ENCODE results near the gene AFAP1L2.
A peak's percentile ranks its signal among the peaks of the same experiment; 100 is the strongest.

The AFAP1L2 gene

GRCh38 chr10:114402233-114402632, 2.1 kb downstream of the AFAP1L2 start:
- H3K4me3 ChIP-seq (ENCODE audit: low read length), result no peak overlapping the region
- DNase-seq (ENCODE audit: low read depth), result no peak
- TF ChIP-seq, protein P1, sequence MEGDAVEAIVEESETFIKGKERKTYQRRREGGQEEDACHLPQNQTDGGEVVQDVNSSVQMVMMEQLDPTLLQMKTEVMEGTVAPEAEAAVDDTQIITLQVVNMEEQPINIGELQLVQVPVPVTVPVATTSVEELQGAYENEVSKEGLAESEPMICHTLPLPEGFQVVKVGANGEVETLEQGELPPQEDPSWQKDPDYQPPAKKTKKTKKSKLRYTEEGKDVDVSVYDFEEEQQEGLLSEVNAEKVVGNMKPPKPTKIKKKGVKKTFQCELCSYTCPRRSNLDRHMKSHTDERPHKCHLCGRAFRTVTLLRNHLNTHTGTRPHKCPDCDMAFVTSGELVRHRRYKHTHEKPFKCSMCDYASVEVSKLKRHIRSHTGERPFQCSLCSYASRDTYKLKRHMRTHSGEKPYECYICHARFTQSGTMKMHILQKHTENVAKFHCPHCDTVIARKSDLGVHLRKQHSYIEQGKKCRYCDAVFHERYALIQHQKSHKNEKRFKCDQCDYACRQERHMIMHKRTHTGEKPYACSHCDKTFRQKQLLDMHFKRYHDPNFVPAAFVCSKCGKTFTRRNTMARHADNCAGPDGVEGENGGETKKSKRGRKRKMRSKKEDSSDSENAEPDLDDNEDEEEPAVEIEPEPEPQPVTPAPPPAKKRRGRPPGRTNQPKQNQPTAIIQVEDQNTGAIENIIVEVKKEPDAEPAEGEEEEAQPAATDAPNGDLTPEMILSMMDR (conservative IDR thresholded peaks at IDR 0.05; ENCODE audit: low read length), result no peak

- TF ChIP-seq, protein P1 (conservative IDR thresholded peaks at IDR 0.05; ENCODE audit: low read length), result no peak
- no peak overlapping the region for H3K4me3 ChIP-seq (ENCODE audit: low read length)
- DNase-seq (ENCODE audit: low read depth), result peak; percentile 89
Observed at GRCh38 chr10:114401195-114401791, 3.0 kb downstream of the AFAP1L2 start.

GRCh38 chr10:114400091-114400490, 4.2 kb downstream of the AFAP1L2 start:
- TF ChIP-seq, protein P1 (conservative IDR thresholded peaks at IDR 0.05; ENCODE audit: low read length), result no peak
- no peak for DNase-seq (ENCODE audit: low read depth)
- H3K4me3 ChIP-seq (ENCODE audit: low read length), result no peak overlapping the region

DNA sequence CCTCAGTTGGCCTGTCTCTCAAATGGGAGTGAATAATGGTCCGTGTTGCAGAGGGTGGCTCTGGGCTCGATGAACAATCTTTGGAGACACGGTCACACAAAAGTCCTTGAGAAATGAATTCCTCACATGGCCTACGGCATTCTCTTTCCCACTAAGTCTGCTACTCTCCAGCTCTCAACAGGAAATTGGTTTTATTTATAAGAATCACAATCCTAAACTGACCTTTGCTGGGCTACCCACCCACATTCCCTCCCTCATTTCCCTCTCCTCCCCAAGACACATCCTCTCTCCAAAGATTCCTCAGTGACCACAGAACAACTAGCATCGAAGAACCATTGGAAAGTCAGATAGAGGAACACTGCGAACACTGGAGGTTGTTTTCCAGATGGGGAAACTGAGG, 4.7 kb downstream of the AFAP1L2 start:
- no peak overlapping the region for H3K4me3 ChIP-seq (ENCODE audit: low read length)
- no peak for DNase-seq (ENCODE audit: low read depth)
- TF ChIP-seq, protein P1 (conservative IDR thresholded peaks at IDR 0.05; ENCODE audit: low read length), result no peak

DNA sequence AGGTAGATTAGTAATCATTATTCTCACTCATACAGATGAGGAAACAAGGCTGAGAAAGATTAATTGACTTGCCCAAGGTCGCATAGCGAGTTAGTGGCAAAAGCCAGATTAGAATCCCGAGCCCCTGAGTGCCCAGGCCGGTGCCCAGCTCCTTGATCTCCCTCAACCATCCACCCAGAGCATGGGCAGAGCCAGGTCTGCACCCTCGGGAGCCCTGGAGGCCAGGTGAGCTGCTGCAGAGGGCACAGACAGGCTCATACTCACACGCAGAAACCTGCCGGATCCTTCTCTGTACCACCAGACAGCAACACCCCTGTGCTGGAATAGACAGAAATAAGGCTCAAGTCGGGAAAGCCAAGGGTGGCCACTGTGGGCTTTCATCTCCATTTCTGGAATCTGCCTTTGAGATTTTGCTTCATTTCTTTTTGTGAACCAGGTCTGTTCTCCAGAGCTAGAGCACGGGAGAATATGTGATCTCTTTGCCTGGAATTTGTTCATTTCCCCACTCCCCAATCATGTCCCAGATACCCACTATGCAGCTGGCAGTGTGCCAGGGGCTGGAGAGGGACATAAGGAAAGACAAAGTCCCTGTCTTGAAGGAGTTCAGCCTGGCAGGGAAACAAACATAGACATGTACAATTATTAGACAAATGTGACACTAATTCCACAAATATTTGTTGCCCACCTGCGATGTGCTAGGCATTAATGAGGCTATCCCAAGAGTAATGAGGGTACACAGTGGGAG, 5.5 kb downstream of the AFAP1L2 start:
- H3K4me3 ChIP-seq (ENCODE audit: low read length), result no peak overlapping the region
- no peak for DNase-seq (ENCODE audit: low read depth)
- TF ChIP-seq, protein P1 (conservative IDR thresholded peaks at IDR 0.05; ENCODE audit: low read length), result no peak

DNA sequence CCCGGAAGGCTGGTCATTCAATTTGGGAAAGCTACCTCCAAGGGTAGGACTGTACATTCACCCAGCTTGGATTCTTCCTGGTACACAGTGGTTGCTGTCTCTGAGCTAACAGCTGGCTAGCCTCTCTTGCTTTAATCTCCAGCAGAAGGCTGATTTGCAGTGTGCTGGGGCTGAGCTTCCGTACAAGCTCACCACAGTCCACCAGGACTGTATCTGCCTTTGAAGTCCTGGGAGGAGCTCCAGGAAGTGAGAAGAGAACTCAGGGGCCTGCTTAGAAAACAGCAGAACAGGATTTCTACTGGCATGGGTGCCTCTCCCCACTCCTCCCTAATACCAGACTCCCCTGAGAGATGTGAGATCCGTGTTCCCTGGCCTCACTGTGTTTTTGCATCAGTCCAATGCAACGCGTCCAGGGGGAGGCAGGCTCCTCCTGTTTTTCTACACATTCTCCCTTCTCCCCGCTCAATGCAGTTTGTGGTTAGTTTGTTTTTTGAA, 6.6 kb downstream of the AFAP1L2 start:
- peak; percentile 25 for DNase-seq (ENCODE audit: low read depth)
- TF ChIP-seq, protein P1 (conservative IDR thresholded peaks at IDR 0.05; ENCODE audit: low read length), result no peak
- peak overlapping the region; percentile 15; the same call in 1 of the 2 replicates for H3K4me3 ChIP-seq (ENCODE audit: low read length)

DNA sequence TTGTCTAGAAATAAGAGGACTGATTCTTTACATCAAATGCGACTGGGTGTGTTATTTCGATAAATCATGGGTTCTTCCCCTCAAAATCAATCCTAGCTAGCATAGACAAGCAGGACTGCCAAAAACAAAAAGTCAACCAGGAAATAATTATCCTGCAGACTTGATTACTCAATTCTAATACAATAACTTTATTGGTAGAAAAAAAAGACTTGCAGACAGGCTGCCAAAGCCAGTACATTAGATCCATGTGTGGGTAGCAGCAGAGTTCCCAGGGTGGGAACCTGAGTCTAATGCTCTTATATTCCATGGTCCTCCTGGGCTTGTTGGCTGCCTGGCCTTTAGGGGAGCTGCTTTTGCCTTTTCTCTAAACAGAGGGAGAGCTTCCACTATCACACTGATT, 7.8 kb downstream of the AFAP1L2 start:
- TF ChIP-seq, protein P1 (conservative IDR thresholded peaks at IDR 0.05; ENCODE audit: low read length), result no peak
- H3K4me3 ChIP-seq (ENCODE audit: low read length), result no peak overlapping the region
- peak; percentile 29 for DNase-seq (ENCODE audit: low read depth)

All from AG10803 (cell line).